ENCODE measurements around the gene KPNA5.
"Not testable (repeated sequence)": the region's sequence is repeated elsewhere in the genome, so short reads cannot be mapped to it uniquely, and the experiment has no call there.

KPNA5 gene

GRCh38 chr6:116705917-116706316 lies 24.9 kb downstream of the KPNA5 start:
- no peak for DNase-seq

DNA sequence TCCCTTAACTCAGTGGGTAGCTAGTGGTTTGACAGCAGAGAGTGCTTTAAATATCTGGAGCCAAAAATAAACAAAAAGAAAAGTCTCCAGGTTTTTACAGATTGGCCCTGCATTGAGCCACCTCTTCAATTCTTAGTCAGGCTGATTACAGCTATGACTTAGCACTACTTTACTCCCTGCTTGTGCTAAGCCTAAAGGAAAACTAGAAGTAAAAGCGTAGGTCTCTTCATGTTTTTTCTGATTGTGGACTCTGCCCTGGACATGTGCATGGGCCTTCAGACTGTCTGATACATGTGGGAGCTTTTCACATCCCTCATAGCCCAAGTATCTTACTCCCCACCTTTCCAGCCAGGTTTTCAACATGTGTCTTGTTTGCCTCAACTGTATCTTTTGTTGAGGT lies 33.3 kb downstream of the KPNA5 start:
- DNase-seq: no peak

DNA sequence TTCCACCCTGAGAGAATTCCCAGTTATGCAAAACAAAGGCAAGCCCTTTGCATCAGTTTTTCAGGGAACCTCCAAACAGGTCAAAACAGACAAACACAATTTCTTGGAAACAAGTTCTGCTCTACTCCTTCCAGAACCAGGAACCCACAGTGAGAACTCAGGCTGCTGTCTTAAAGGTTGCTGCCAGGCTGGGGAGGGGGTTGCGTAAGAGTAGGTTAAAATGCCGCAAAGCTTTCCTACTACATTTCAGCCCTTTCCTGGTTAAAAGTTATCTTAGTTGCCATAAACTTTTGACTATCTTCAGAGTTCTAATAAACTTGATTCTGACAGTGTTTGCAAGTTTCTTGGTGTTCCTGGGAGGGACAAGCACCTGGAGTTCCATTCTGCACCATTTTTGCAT lies 33.8 kb downstream of the KPNA5 start:
- DNase-seq: no peak

- no peak for DNase-seq
Measured at GRCh38 chr6:116726947-116727346, 45.9 kb downstream of the KPNA5 start.

- DNase-seq: no peak
Measured at GRCh38 chr6:116730513-116730912, 49.5 kb downstream of the KPNA5 start.

DNA sequence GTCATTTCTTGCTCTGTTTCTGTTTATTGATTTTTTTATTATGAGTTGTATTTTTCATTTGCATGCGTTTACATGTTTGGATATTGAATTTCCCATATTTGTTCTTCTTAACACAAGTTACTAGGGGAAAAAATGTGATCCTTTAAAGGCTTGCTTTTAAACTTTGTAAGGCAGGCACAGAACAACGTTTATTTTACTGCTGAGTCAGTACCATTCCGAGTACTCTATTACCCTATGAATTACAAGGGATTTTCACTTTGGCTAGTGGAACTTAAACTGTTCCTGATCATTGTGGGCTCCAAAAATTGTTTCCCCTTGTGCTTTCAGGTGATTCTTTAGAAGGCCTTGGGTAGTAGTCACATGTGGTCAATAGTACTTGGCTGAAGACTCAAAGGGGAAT lies 56.0 kb downstream of the KPNA5 start:
- no peak for DNase-seq

DNA sequence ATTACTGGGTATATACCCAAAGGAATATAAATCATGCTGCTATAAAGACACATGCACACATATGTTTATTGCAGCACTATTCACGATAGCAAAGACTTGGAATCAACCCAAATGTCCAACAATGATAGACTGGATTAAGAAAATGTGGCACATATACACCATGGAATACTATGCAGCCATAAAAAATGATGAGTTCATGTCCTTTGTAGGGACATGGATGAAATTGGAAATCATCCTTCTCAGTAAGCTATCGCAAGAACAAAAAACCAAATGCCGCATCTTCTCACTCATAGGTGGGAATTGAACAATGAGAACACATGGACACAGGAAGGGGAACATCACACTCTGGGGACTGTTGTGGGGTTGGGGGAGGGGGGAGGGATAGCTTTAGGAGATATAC lies 59.5 kb downstream of the KPNA5 start:
- DNase-seq: not testable (repeated sequence)

DNA sequence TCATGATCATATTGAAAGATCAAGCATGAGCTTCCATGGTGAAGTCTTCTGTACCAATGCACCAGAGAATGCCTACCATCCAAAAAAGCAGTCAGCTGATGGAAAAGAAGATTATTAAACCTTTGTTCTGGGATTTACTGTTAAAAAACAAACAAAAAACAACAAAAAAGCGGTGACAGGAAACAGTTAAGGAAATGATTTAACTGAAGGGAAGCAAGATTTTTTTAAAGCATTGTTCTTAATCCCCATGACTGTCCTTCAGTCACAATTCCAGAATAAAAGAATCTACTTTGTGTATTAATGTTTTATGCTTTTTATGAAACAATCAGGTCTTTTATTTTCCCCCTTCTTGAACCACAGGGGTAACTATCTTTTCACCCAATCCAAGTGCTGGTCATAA lies 60.6 kb downstream of the KPNA5 start:
- no peak for DNase-seq

DNA sequence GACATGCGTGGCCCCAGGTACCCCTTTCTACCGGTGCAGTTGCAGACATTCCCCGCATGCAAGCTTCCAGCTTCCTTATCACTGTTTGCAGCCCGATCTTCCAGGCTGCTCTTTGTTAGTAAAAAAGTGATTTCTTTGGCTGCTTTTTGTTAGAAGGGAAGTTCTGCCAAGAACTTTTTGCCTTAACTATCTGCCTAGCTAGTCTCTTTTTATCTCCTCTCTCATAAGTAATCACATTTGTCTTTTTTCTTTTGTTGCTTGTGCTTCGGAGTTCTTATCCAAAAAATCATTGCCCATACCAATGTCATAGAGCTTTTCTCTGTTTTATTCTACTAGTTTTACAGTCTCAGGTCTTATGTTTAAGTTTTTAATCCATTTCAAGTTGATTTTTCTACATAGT lies 64.2 kb downstream of the KPNA5 start:
- DNase-seq: no peak

- no peak for DNase-seq
Measured at GRCh38 chr6:116761779-116762178, 80.8 kb downstream of the KPNA5 start.

DNA sequence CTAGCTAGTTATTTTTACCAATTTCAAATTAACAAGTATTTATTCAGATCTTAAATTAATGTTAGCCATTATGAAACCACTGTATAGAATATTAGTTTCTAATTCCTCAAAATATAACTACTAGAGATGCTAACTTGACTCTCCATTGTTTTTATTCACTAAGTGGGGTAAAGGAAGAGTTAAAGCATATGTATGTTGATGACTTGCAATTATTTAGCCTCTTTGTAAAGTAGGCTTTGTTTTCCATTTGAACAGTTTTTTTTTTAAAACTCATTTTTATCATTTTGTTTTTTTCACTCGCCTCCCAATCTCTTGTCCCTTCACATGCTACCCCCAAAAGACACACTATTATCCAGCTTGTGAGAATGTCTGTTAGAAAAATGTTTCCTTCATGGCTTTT lies 81.2 kb downstream of the KPNA5 start:
- no peak for DNase-seq

DNA sequence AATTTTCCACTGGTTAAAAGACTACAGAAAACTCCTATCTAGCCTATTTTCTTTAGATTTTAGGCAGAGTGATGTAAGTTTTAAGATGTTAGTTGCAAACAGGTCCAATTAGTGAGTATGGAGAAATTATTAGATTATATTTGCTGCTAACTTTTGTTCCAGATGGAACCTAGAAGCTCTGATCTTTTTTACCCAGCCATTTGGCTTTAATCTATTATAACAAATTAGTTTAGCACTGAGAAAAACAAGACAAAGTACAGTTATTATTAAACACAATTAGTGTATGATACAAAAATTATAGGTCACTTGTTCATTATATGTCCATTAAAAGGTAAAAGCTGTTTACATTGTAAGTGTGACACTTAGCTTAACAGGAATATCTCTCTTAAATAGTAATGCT lies 82.0 kb downstream of the KPNA5 start:
- no peak for DNase-seq

GRCh38 chr6:116763906-116764628 lies 83.1 kb downstream of the KPNA5 start:
- no peak for DNase-seq

- DNase-seq: no peak
Measured at GRCh38 chr6:116764629-116764960, 83.6 kb downstream of the KPNA5 start.

DNA sequence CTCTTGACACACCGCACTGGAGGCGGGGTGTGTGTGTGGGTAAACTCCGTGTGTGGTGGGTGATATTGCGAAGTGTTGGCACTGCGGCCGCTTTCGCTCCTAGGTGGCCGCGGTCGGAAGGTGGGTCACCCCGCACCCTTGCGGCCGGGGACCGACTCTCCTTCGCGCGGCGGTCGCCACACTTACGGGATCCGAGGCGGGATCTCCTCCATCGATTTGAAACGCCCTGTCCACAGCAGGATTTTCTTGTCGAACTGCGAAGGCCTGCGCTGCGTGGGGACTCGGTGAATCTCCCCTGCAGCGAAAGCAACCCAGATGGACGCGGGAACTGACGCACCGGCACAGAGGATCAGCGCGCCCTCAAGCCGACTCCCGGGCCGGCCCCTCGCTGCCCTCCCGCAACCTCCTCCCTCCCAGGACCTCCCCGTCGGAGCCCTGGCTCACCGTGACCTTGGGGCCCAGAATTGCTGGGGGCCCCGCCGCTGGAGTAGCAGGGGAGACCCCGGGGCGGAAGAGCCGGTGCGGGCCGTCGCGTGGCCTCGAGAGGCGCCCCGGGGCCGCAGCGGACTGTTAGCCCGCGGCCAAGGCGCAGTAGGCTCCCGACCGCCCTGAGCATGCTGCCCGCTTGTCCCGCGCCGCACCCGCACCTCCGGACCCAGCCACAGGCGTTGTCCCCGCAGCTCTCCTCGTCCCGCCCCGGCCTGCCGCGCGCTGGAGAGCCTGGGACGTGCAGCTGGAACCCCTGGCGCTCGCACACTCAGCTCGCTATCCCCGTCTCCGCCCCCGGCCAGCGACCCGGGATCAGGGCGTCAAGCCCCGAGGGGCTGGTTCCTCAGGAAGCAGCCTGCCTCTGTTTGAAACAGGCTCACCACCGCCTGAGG lies 84.2 kb downstream of the KPNA5 start, which contains the start of gene FAM162B:
Gene FAM162B, minus strand, starts transcription at position 759 of the 881 bp plus-strand sequence. Its CDS starts 143 bp downstream, at position 616.
- DNase-seq: no peak

GRCh38 chr6:116766506-116767176 lies 85.6 kb downstream of the KPNA5 start:
- no peak for DNase-seq

DNA sequence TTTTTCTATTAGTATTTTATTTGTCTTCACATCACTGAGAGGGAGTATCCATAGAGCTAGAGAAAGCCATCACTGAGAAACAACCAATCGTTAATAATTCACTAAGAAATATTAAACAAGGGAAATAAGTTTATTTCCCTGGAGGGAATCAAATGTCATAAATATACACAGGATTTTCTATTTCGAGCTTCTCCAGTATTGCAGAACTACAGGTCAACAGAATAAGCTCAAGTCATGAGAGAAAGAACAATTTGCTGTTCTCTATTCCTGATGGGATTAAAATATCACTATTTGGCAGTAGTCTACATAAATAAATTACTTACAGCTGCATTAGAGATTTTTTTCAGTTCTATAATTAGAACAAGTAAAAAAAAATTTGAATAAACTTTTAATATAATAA lies 86.7 kb downstream of the KPNA5 start:
- DNase-seq: no peak

GRCh38 chr6:116772450-116772849 lies 91.4 kb downstream of the KPNA5 start:
- no peak for DNase-seq

DNA sequence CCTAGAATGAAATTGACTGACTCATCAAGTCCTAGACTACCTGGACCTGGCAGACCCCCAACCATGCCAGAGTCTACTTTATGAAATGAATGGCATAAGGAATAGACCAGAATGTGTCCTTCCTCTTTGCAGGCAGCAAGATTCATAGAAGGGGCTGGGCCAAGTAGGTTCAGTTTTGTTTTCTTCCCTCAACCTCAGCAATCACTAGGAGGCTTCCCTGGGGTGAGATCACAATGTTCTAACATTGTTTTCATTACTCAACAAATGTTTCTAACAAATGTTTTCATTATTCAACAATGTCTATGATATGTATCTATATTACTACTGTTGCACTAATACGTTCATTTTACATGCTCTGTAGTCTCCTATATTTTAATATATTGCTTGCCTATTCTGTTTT lies 92.9 kb downstream of the KPNA5 start:
- no peak for DNase-seq

- no peak for DNase-seq
Measured at GRCh38 chr6:116779573-116780164, 98.7 kb downstream of the KPNA5 start.

DNA sequence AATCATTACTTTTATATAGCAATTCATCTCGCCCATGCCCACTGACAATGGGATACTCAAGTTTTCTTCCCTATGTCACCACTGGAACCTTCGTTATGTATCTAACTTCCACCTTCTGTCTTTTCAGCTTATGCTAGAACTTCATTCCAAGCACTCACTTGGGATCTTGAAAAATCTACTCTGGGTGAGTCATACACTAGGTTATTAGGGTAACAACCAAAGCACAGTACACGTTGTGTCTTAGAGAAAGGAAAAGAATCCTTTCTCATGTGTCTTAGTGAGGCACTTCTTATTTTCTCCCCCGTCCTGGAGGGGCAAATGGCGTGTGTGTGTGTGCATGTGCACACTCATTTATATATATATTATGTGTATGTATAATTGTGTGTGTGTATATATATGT lies 102.8 kb downstream of the KPNA5 start:
- DNase-seq: no peak

All from cerebellar nuclear complex (tissue), 1 donor.